Measurements from ENCODE around the gene HRH3.

Gene HRH3

DNA sequence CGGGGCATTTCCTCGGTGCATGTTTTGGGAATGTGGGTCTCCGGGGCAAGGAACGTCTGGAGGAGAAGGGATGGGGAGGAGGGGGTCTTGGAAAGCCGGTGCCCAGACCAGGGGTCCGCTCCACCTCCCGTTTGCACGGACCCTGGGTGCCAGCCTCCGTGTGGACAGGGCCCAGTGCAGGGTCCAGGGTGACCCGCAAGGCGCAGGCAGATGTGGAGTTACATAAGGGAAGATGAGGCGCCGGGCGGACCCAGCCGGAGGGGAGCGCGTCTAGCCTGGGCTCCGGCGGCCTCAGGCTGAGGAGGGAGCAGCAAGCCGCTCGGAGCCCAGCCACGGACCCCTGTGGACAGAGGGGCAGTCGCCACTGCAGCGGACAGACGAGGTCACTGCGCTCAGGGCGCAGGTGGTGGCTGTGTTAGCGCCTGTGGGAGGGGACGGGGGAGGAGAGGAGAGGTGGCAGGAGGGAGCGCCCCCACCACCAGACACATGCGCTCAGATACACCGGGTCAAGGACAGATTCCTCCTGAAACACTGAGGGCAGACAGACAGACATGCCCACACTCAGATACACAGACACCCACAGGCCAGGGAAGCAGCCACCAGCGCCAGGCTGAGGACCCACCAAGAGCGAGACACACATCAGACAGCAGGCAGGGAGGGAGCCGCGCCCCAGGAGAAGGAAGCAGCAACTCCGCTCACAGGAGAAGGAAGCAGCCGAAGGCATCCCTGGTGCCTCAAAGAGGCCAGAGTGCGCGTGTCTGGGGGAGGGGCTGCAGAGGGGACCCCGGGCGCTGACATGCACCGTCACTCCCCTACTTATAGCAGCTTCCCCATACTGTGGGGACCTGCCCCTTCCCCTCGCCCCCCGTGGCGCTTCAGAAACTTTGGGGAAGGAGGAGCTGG lies 839 bp upstream of the HRH3 start:
- FAIRE-seq (no peak), DNase-seq (ENCODE audit: insufficient read length, low spot score) (no peak)
- no peak for TF ChIP-seq POLR2A (IDR thresholded peaks at IDR 0.05; ENCODE audit: low read depth, low read length)

DNA sequence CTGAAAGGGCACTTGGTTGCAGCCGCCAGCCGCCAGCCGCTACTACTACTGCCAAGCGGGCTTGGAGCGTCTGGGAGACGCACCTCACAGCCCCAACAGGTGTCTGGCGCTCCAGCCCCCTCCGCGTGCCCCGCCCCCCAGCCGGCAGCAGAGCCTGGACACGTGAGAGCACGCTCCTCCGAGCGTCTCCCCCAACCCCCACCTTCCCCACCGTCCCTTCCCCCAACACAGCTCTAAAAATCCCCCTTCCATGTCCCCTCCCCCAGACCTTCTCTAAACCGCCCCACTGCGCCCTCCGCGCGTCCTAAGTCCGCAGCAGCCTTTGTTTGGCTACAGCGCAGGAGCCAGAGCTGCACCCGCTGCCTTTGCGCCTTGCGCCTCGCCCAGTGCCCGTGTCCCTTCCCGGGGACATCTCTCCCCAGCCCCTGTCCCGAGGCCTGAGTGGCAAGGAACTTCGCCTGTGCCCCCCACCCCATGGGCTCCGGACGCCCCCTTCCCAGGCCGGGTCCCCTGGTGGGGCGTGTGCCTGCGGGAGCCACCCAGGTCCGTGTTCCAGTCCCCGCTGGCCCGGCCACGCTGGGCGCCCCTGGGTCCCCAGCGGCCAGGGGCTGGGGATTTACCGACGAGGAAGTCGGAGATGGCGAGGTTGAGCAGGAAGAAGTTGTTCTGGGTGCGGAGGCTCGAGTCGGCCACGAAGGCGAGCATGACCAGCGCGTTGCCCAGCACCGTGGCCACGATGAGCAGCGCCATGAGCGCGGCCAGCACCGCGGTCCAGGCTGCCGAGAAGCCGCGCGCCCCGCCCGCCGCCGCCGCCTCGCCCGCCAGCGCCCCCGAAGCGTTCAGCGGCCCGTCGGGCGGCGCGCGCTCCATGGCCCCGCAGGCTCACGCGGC lies 732 bp downstream of the HRH3 start:
- no peak for TF ChIP-seq POLR2A (IDR thresholded peaks at IDR 0.05; ENCODE audit: low read depth, low read length)
- DNase-seq (ENCODE audit: insufficient read length, low spot score) (no peak), FAIRE-seq (no peak)

DNA sequence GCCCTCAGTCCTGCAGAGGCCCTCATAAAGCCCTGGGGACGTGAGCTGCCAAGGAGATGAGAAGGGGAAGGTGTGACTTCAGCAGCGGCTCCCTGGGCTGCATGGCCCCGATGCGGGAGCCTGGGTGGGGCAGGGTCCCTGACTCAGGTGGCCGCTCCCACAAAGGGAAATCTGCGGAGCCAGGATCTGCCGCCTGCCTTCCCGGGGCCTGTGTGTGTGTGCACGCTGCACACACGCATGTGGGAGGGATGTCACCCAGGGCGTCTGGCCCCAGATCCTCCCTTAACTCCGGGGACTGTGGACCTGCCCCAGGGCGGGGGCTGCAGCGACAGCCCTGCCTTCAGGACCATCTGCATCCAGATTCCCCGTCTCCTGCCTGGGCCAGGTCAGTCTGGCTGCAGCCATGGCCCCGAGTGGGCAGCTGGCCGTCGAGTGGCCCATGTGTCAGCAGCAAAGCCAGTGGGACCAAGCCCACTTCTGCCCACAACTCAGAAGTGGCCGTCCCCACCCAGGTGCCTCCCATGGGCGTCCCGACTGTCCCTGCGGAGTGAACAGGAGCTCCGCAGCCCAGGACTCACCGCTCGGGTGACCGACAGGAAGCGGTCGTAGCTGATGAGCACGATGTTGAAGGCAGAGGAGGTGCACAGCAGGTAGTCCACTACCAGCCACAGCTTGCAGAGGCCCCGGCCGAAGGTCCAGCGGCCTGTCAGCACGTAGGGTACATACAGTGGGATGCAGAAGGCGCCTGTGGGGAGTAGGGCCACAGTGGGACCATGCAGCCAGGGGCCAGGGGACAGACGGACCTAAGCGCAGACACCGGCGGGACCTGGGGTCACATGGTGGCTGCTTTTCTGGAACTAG lies 1.9 kb downstream of the HRH3 start:
- TF ChIP-seq POLR2A (IDR thresholded peaks at IDR 0.05; ENCODE audit: low read depth, low read length) = no peak
- FAIRE-seq (no peak), DNase-seq (ENCODE audit: insufficient read length, low spot score) (no peak)

DNA sequence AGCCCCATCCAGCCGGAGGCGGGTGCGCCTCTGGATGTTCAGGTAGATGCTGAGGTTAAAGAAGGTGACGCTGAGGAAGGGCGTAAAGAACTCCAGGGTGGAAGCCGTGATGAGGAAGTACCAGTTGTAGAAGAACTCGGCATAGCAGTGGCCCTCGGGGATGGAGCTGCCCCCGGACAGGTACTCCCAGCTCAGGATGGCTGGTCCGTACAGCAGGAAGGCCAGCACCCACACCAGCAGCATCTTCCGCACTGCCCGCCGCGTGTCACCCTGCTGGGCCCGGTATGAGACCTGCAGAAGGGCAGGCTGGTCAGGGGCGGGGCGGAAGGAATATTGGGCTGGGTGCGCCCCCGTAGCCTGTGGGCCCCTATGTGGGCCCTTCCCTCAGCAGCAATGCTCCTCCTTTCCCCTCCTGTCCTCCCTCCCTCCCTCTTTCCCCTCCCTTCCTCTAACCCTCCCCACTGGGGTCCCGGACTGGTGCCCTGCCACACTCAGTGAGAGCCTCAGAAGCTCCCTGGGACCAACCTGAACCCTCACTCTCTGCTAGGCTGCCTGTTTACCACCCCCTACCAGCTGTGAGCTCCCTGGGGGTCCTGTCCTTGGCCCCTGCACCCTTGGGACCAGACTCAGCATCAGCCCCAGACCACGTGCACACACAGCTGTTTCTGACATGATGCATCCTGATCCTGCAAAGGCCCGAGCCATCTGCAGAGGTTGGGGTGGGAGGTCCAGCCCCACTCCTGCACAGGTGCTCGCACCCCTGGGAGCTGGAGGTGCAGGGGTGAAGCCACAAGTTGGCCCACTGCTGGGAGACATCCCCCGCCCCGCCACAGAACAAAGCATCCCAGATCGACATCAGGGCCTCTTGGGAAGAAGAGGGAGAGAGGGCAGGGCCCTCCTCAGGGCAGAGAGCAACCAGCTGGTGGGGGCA lies 3.2 kb downstream of the HRH3 start:
- no peak for TF ChIP-seq POLR2A (IDR thresholded peaks at IDR 0.05; ENCODE audit: low read depth, low read length)
- FAIRE-seq (no peak), DNase-seq (ENCODE audit: insufficient read length, low spot score) (no peak)

DNA sequence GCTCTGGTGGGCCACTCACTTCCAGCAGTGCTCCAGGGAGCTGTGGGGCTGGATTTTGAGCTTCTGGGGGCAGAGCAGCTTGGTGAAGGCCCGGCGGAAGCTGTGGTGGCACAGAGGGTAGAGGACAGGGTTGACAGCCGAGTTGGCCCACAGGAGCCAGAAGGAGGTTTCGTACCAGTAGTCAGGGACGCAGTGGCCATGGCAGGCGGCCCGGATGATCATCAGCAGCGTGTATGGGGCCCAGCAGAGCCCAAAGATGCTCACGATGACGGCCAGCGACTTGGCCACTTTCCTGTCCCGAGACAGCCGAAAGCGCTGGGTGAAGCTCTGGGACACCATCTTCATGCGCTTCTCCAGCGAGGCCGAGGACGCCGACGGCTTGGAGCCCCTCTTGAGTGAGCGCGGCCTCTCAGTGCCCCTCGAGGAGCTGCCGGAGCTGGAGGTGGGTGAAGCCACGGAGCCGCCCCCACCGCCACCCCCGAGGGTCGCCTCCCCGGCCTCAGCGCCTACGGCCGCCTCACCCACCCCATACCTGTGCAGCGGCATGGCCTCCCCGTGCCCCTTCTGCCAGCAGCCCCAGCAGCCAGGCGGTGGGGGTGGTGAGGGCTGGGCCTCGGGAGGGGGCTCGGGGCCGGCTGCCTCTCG lies 4.0 kb downstream of the HRH3 start:
- no peak for TF ChIP-seq POLR2A (IDR thresholded peaks at IDR 0.05; ENCODE audit: low read depth, low read length)
- no peak for FAIRE-seq
- no peak for DNase-seq (ENCODE audit: insufficient read length, low spot score)

DNA sequence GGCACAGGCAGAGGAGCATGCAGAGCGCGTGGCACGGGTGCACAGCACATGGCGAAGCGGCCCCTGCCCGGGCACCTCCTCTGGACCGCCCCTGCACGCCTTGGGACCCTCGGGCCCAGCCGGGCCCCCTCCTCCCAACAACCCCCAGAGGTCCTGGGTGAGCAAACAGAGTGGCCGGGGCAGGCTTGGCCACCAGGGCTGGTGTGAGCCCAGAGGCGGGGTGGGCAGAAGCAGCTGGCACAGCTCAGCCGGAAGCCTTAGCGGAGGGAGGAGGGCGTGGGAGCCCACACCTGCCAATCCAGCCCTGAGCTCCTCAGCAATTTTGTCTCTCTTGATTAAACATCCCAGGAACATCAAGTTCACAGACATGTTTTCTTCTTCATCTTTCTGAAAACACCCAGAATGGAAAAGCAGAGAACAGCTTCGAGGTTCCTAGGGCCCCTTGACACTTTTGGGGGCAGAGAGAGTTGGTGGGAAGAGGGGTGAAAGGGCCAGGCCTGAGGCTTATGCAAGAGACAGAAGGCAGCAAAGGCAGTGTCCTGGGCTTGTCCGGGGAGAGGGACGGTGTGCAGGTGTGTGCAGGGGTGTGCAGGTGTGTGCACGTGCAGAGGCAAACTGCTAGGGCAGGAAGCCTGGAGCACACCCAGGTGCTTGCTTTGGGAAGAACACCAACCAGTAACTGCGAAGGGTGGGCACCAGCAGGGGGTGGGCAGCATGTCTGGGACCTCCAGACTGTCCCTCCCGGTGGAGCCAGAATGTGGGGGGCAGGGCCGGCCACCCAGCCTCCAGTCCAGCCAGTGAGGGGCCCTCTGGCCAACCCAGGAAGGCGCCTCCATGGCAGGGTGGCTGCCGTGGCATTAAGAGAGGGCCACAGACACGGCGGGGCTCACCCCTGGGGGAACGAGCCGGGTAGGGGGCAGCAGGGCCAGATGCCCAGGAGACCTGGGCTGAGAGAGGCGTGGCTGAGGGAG lies 4.8 kb downstream of the HRH3 start:
- DNase-seq (ENCODE audit: insufficient read length, low spot score) (no peak), FAIRE-seq (no peak)
- no peak for TF ChIP-seq POLR2A (IDR thresholded peaks at IDR 0.05; ENCODE audit: low read depth, low read length)

DNA sequence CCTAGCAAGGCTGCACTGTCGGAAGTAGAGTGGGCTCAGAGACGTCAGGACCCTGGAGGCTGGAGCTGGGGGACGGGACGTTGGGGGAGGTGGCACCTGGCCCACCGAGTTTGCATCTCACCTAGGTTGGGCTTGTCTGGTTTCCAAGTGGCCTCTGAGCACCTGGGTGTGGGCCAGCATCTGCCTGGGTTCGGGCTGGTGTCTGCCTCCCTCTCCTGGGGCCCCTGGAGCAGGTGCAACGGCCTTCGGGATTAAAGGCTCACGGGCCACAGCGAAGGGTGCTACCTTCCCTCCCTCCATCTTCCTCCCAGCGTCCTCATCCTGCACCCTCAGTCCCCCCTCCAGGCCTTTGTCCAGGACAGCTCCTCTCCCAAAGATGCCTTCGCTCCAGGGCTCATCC lies 6.0 kb downstream of the HRH3 start:
- DNase-seq (ENCODE audit: insufficient read length, low spot score) (no peak), FAIRE-seq (no peak)
- no peak for TF ChIP-seq POLR2A (IDR thresholded peaks at IDR 0.05; ENCODE audit: low read depth, low read length)

DNA sequence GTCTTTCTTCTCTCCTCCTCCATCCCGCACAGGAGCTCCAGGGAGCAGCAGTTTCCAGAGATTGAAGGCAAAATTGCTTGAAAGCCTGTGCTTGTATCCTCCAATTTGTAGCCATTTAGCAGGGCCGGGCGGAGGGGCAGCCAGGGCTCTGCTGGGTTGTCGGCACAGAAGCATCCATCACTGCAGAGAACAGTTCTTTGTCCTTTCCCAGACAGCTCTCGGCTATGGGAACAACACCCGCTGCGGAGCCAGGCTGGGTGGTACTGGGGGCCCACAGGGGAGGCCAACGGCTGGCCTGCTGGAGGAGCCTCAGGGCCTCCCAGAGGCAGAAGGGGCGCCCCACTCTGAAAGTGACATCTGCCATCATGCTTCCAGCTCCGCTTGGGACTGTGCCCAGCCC lies 7.8 kb downstream of the HRH3 start:
- DNase-seq (ENCODE audit: insufficient read length, low spot score) (no peak), FAIRE-seq (no peak)
- TF ChIP-seq POLR2A (IDR thresholded peaks at IDR 0.05; ENCODE audit: low read depth, low read length) = no peak

DNA sequence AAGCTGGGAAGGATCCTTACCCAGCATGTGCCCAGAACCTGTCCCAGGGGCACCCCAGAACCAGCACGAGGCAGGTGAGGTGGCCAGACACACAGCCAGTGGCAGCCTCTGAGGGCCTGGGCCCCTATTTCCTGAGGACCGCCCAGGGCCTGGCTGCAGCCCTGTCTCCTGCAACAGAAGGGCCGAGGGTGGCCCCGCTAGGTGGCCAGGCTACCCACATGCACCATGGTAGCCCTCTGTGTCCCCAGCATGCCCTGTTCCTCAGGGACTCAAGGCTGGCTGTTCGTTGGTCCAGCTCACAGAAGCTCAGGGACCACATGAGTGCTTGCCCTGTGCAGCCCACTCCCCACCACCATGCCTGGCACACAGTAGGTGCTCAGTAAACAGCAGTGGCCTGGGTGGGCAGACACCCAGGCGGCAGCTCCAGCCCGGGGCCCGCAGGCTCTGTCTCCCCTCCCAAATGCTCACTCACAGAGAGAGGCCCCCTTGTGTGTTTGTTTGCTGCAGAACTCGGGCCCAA lies 8.2 kb downstream of the HRH3 start:
- FAIRE-seq (no peak), DNase-seq (ENCODE audit: insufficient read length, low spot score) (no peak)
- no peak for TF ChIP-seq POLR2A (IDR thresholded peaks at IDR 0.05; ENCODE audit: low read depth, low read length)

DNA sequence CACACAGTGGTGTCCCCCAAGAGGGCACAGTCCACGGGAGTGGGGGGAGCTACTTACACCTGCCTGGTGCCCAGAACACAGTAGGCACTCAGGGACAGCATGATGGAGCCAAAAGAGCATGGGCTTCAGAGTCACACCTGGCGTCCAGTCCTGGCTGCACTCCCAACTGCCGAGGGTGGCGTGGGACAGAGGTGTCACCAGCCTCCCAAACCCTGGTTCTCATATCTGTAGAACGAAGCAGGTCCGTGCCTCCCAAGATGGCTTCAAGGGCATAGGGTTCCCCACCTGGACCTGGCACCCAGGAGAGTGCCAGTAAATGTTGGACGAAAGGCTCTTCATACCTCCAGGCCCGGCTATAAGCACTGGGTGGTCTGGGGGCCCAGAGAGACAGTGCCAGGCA lies 8.9 kb downstream of the HRH3 start:
- TF ChIP-seq POLR2A (IDR thresholded peaks at IDR 0.05; ENCODE audit: low read depth, low read length) = no peak
- FAIRE-seq = no peak
- DNase-seq (ENCODE audit: insufficient read length, low spot score) = no peak

DNA sequence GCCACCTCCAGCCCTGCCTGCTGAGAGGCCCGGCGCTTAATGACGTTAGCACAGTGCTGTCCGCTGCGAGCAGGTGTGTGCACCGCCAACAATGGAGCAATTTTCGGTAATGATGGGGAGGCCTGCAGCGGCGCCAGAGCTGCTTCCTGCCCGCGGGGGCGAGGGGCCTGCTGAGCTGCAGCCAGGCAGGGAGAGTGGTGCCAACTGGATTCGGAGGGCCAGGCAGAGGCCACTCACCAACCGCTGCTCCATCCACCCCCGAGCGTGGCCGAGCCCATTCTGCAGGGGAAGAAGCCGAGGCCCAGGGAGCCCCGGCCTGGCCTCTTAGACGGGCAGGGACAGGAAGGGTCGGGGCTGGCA lies 9.6 kb downstream of the HRH3 start:
- TF ChIP-seq POLR2A (IDR thresholded peaks at IDR 0.05; ENCODE audit: low read depth, low read length) = no peak
- DNase-seq (ENCODE audit: insufficient read length, low spot score) (no peak), FAIRE-seq (no peak)
